NCI-H748 (cell line): ENCODE measurements around the gene ACSF3.

Experiments used
- DNase-seq: peaks from one replicate; lab custom pipeline; 2025; ENCODE audit not compliant: unreplicated experiment; lab: John Stamatoyannopoulos, UW

Gene ACSF3

GRCh38 chr16:89123001-89123830 is 29.6 kb downstream of the ACSF3 start:
- peak; percentile 48 for DNase-seq

GRCh38 chr16:89123831-89124100 is 30.1 kb downstream of the ACSF3 start:
- no peak for DNase-seq

GRCh38 chr16:89129378-89129777 is 35.7 kb downstream of the ACSF3 start:
- no peak for DNase-seq

GRCh38 chr16:89130448-89130847 is 36.8 kb downstream of the ACSF3 start:
- no peak for DNase-seq

- DNase-seq = no peak
Measured at GRCh38 chr16:89131783-89132182, 38.1 kb downstream of the ACSF3 start.

GRCh38 chr16:89132194-89133005 is 38.7 kb downstream of the ACSF3 start:
- no peak for DNase-seq

- no peak for DNase-seq
Measured at GRCh38 chr16:89133457-89134127, 39.9 kb downstream of the ACSF3 start.

GRCh38 chr16:89134269-89134668 is 40.6 kb downstream of the ACSF3 start:
- DNase-seq = no peak

GRCh38 chr16:89135166-89135565 is 41.5 kb downstream of the ACSF3 start:
- no peak for DNase-seq

GRCh38 chr16:89135971-89136765 is 42.5 kb downstream of the ACSF3 start:
- peak; percentile 30 for DNase-seq

- no peak for DNase-seq
Measured at GRCh38 chr16:89136931-89137330, 43.3 kb downstream of the ACSF3 start.

GRCh38 chr16:89137666-89138512 is 44.2 kb downstream of the ACSF3 start:
- DNase-seq = no peak

GRCh38 chr16:89138513-89138795 is 44.8 kb downstream of the ACSF3 start:
- DNase-seq = no peak

- no peak for DNase-seq
Measured at GRCh38 chr16:89138843-89139520, 45.3 kb downstream of the ACSF3 start.

- DNase-seq = peak; percentile 10
Measured at GRCh38 chr16:89139907-89140361, 46.3 kb downstream of the ACSF3 start.

- no peak for DNase-seq
Measured at GRCh38 chr16:89140401-89140800, 46.7 kb downstream of the ACSF3 start.

- no peak for DNase-seq
Measured at GRCh38 chr16:89140981-89141883, 47.6 kb downstream of the ACSF3 start.

GRCh38 chr16:89141884-89142267 is 48.2 kb downstream of the ACSF3 start:
- DNase-seq = no peak
